Inflammatory macrophage (primary cell): ENCODE results near the gene ANO9.
"Not testable (repeated sequence)": the region's sequence is repeated elsewhere in the genome, so short reads cannot be mapped to it uniquely, and the experiment has no call there.

Source experiments
- DNase-seq, 2 donors: peaks; one replicate each; pipeline ENCODE4 v3.0.0-alpha.2; 2020 to 2022

ANO9 gene

GRCh38 chr11:415640-416041 lies 26.2 kb downstream of the ANO9 start:
- DNase-seq, result no peak

DNA sequence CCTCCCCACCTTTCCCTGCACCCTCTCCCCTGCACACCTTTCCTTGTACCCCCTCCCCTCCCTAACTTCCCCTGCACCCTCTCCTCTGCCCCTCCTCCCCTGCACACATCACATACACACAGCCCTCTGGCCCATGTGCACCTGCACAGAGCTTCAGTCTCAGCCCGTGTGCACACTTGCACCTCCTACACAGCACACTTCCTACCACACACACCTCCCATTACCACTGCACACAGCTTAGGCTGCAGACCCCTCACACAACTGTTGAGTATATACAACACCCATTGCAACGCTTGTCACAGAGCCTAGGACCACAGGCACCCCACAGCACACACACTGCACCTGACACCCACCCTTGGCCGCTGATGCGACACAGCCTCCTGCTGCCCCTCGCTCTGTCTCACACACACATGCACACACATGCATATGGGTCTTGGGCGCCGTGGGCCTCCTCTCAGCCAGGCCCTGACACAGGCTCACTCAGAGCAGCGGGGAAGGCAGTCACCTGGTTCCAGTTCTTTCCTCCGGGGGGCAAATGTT lies 27.4 kb downstream of the ANO9 start:
- DNase-seq, result no peak

GRCh38 chr11:413120-414081 lies 28.4 kb downstream of the ANO9 start:
- DNase-seq, result no peak

DNA sequence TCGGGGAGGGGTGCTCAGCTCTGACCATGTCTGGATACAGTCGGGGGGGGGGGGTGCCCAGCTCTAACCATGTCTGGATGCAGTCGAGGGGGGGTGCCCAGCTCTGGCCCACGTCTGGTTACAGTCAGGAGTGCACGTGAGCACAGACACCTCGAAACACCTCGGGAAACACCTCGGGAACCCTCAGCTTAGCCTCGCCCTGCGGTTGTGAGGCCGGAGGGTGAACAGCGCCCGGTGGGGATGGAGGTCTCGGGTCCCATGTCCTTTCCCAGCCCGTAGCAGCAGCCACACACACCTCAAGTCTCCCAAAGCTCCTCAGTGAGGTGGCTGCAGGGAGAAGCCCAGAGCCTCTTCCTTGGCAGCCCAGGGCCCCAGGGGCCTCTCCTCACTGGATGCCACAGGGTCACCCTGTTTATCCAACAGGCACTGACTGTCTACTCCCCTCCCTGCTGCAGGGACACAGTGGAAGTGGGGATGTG lies 29.1 kb downstream of the ANO9 start:
- no peak for DNase-seq

- not testable (repeated sequence) for DNase-seq
Measured at GRCh38 chr11:411520-411919, 30.3 kb downstream of the ANO9 start.

GRCh38 chr11:410711-411110 lies 31.1 kb downstream of the ANO9 start:
- not testable (repeated sequence) for DNase-seq

DNA sequence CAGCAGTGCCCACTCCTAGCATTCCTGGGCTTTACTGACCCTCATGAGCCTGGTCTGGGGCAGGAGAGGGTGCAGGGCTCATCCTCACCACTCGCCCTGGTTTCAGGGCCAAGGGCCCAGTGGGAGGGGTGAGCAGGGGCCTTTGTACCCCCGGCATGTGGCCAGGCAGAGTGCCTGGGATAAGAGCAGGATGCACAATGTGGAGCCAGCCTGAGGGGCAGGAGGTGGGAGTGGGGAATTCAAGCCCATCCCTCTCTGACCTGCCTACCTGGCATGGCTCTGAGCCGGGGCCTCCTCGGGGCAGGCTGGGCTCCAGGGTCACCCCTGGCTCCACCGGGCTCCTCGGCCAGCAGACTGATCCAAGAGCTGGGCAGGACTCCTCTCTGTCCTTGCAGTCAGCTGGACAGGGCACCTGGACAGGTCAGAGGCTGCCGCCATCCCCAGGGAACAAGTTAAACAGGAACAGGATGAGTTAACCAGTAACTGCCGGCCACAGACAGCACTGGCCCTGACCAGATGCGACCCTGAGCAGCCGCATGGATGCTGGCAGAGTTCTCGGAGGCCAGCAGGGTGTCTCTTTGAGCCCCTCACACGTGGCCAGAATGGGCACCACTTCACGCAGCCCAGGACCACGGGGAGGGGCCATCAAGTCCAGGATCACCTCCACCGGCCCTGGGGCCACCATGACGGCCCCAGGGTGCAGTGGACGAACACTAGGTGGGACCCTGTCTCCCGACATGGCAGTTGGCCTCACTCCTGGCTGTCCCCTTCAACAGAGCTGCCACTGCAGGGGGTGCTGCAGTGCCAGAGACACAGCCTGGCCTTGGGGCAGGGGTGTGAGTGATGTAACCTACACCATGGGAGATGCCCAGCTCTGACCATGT lies 32.0 kb downstream of the ANO9 start:
- no peak for DNase-seq

DNA sequence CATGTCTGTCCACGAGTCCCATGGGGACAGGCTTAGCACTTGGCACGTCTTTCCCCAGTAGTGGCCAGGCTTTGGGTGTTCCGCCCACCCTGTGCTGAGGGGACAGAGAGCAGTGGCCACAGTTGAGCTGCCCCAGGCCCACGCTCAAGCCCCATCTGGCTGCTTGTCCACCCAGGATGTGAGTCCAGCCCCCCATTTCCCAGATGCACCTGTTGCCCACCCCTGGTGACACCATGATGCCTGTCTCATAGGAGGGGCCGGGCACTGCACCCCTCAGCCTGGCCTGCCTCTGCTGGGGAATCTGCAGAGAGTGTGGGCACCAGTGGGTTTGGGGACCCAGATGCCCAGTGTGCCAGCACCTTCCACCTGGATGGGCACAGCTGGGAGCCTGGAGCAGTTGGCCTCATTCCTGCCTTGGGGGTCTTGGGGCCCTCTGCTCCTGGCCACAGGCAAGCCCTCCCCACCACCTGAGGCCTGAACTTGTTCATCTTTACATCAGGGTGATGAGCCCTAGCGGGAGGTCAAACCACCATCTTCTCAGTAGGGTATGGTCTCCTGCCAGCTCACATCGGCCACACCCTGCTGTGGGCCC lies 32.7 kb downstream of the ANO9 start:
- DNase-seq, result no peak

DNA sequence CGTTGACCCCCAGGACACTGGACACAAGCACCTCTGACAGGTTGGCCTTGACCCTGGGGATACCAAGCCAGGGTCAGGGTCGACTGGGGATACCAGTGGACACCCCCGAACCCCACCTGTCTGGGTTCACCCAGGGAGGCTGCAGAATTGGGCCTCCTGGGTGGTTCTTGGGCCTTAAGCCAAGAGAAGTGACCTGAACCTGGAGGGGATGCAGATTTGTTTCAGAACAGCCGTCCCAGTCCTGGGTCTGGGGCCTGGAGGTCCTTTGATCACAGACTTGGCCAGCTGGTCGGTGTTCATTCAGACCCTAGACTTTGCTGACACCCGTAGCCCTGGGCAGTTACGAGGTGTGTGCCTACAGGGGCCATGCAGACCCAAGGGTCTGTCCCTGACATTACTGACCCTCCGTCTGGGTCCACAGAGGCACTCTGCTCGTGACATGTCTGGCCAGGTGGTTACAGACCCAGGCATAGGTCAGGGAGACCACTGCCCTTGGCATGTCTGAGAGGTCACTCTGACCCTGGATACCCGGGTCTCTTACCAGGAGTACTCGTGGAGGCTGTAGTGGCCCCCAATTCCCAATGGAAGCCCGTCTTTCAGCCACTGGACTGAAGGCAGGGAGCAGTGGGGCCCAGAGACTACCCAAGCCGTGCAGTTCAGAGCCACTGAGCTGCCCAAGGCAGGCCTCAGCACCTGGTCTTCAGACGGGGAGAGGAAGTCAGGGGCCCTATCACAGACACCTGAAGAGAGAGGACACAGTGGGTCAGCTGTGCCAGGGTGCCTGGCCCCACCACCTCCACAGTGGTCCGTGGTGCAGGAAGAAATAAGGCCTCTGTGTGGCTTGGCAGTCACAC lies 33.4 kb downstream of the ANO9 start:
- no peak for DNase-seq

- DNase-seq, result no peak
Measured at GRCh38 chr11:407651-408123, 34.1 kb downstream of the ANO9 start.

GRCh38 chr11:406796-407650 lies 34.8 kb downstream of the ANO9 start:
- peak; percentile 71 to 74 for DNase-seq

DNA sequence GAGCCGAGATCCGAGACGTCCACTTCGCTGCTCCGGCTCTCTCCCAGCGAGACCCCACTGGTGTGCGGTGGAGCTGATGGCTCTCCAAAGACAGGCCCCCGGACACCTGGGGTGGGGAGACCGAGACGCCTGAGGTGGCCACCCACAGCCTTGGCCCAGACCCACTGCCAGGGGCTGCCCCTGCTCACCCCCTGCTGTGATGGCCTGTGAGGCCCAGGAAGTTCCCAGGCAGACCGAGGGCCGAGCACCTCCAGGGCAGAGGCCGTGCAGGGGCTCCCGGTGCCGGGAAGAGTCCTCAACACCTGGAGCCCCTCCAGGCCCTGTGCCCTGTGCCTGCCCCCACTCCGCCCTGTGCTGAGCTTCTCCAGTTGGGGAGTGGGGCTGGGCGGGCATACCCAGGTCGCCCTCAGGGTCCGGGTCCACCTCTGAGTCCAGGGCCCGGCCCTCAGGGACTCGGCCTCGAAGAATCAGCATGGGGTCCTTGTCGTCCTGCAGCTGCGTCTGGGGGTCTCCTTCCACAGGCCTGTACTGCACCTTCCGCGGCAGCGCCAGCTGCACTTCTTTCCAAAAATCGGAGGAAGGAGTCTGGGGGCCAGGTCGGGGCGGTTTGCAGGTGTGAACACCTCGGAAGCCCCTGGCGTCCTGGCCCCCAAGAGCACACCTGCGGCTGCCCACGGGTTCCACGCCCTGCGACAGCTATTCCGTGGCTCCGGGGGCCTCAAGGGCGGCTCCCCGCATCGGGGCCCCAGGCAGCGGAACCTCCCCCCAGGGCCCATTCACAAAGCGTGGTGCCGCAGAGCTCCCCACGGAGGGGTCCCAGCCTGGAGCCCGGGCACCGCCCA lies 35.6 kb downstream of the ANO9 start:
- no peak for DNase-seq

GRCh38 chr11:405323-405953 lies 36.4 kb downstream of the ANO9 start:
- DNase-seq, result no peak

DNA sequence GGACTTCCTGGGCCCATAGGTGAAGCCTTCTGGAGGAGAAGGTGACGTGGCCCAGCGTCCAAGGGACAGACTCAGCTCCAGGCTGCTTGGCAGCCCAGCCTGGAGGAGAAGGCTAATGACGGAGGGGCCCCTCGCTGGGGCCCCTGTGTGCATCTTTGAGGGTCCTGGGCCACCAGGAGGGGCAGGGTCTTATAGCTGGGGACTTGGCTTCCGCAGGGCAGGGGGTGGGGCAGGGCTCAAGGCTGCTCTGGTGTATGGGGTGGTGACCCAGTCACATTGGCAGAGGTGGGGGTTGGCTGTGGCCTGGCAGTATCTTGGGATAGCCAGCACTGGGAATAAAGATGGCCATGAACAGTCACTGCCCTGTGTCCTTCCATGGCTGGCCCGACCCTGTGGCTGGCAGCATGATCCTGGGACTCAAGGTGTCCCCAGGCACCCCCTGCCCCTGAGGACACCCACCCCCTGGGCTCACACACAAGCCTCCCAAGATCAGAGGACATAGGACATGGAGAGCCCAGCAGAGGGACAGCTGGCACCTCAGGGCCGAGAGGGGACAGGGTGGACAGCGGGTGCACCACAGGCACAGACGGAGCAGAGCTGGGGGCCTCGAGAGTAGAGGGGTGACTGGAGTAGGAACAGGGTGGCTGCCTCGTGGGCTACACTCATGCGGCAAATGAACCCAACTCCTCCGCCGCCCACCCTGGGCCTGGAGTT lies 37.1 kb downstream of the ANO9 start:
- no peak for DNase-seq

GRCh38 chr11:403761-404431 lies 37.9 kb downstream of the ANO9 start:
- DNase-seq, result no peak

DNA sequence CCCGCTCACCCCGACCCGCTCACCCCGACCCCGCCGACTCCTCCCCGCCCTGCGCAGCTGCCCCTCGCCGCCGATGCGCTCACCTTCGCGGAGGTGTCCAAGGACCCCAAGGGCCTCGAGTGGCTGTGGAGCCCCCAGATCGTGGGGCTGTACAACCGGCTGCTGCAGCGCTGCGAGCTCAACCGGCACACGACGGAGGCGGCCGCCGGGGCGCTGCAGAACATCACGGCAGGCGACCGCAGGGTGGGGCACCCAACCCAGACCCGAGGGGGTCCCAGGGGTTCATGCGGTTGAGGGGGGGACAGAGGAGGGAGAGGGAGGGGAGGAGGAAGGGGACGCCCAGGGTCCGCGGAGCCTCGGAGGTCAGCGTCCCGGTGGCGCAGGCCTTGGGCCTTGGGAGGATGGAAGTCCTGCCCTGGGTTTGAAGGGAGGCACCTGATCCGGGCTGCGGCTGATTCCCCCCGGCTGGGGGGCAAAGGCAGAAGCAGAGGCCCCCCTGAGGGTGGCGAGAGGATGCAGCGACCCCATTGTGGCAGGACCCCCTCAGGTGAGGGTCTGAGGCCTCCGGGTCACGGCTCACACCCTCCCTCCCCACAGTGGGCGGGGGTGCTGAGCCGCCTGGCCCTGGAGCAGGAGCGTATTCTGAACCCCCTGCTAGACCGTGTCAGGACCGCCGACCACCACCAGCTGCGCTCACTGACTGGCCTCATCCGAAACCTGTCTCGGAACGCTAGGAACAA lies 38.6 kb downstream of the ANO9 start:
- no peak for DNase-seq

DNA sequence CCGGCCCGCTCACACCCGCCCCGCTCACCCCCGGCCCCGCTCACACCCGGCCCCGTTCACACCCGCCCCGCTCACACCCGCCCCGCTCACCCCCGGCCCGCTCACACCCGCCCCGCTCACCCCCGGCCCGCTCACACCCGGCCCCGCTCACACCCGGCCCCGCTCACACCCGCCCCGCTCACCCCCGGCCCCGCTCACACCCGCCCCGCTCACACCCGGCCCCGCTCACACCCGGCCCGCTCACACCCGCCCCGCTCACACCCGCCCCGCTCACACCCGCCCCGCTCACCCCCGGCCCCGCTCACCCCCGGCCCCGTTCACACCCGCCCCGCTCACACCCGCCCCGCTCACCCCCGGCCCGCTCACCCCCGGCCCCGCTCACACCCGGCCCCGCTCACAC lies 40.6 kb downstream of the ANO9 start:
- not testable (repeated sequence) for DNase-seq
